ENCODE data around the gene NIM1K. TPM values are rescaled to one million over a fixed set of nuclear protein-coding genes. Genes with fewer than 3 reads are reported as not detected.

NIM1K gene
- total and polyA plus RNA-seq, 2 of the 4 experiments (the other 2 are of a cell fraction) = 0.54 to 0.68 TPM

DNA sequence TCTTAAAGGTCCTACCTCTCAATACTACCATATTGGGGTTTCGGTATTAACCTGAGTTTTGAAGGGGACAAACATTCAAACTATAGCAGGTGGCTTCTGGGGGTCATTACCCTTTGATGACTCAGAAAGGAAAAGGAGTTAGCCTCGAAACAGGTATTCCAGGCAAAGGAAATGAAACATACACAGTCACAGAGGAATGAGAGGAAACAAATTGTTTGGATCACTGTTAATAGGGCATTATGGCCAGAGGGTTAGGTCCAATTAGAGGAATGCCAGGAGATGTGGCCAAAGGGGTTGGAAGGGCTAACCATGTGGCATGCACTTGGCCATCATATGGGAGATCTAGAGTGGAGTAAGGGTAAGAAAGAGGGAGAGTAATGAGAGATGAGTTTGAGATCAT, 23.9 kb upstream of the NIM1K start:
- H3K79me1 ChIP-seq (ENCODE audit: low read depth in 1 of 2, low read length in 2 of 2) = peaks cover 13 to 30% of the 10 kb centered on the region in 2 experiments
- H3K9me3 ChIP-seq (ENCODE audit: control insufficient read depth, insufficient read depth, low read length) = no peaks in the 10 kb centered on the region
- no peak overlapping the region for H3K4ac ChIP-seq (ENCODE audit: low read depth, low read length)
- ATAC-seq (ENCODE audit: low read depth) (no peak), DNase-seq (no peak)
- H2AFZ ChIP-seq (replicated peaks; ENCODE audit: low read length, poor library complexity) = no peak overlapping the region
- no CpG with 5 or more reads among the region's 2 CpGs for WGBS, 2 experiments (ENCODE audit: extremely low coverage in 2 of 2, insufficient read length in 1 of 2)
- H4K5ac ChIP-seq (ENCODE audit: low read depth, low read length) = no peak overlapping the region
- H2AK5ac ChIP-seq (ENCODE audit: low read depth, low read length) = no peak overlapping the region
- no peak overlapping the region for H2BK120ac ChIP-seq (ENCODE audit: low read depth, low read length)
- CTCF ChIA-PET = no interaction called here
- no peak overlapping the region for H3K56ac ChIP-seq (ENCODE audit: extremely low read depth, insufficient read depth, low read length)
- H3K36me3 ChIP-seq (ENCODE audit: control insufficient read depth, insufficient read depth, low read length) = peaks cover 10% of the 10 kb centered on the region
- in situ Hi-C loops (cut with MboI; ENCODE audit: low sequenced_read_pairs) = no loop called here
- no peak overlapping the region for H2BK15ac ChIP-seq (ENCODE audit: low read depth, low read length)
- H3K27me3 ChIP-seq (ENCODE audit: control insufficient read depth, insufficient read depth, low read length) = no peaks in the 10 kb centered on the region
- TF ChIP-seq, protein P1, sequence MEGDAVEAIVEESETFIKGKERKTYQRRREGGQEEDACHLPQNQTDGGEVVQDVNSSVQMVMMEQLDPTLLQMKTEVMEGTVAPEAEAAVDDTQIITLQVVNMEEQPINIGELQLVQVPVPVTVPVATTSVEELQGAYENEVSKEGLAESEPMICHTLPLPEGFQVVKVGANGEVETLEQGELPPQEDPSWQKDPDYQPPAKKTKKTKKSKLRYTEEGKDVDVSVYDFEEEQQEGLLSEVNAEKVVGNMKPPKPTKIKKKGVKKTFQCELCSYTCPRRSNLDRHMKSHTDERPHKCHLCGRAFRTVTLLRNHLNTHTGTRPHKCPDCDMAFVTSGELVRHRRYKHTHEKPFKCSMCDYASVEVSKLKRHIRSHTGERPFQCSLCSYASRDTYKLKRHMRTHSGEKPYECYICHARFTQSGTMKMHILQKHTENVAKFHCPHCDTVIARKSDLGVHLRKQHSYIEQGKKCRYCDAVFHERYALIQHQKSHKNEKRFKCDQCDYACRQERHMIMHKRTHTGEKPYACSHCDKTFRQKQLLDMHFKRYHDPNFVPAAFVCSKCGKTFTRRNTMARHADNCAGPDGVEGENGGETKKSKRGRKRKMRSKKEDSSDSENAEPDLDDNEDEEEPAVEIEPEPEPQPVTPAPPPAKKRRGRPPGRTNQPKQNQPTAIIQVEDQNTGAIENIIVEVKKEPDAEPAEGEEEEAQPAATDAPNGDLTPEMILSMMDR (conservative IDR thresholded peaks at IDR 0.05; ENCODE audit: low read depth, low read length) = no peak
- TF ChIP-seq, protein P2, sequence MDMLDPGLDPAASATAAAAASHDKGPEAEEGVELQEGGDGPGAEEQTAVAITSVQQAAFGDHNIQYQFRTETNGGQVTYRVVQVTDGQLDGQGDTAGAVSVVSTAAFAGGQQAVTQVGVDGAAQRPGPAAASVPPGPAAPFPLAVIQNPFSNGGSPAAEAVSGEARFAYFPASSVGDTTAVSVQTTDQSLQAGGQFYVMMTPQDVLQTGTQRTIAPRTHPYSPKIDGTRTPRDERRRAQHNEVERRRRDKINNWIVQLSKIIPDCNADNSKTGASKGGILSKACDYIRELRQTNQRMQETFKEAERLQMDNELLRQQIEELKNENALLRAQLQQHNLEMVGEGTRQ (IDR thresholded peaks at IDR 0.05; ENCODE audit: low read depth, low read length) = no peak
- TF ChIP-seq MXI1 (IDR thresholded peaks at IDR 0.05; ENCODE audit: borderline replicate concordance, low read depth, low read length) = no peak
- no peak for TF ChIP-seq POLR2A (IDR thresholded peaks at IDR 0.05; ENCODE audit: low read depth, low read length)
- TF ChIP-seq NFE2L2 (IDR thresholded peaks at IDR 0.05; ENCODE audit: low read depth, low read length) = no peak
- TF ChIP-seq FOS (IDR thresholded peaks at IDR 0.05; ENCODE audit: low read depth, low read length) = no peak
- no peak for TF ChIP-seq RAD21 (IDR thresholded peaks at IDR 0.05; ENCODE audit: low read length)
- TF ChIP-seq MAZ (IDR thresholded peaks at IDR 0.05; ENCODE audit: borderline replicate concordance, low read depth, low read length) = no peak
- TF ChIP-seq BHLHE40 (IDR thresholded peaks at IDR 0.05; ENCODE audit: low read depth, low read length) = no peak
- TF ChIP-seq SMC3 (IDR thresholded peaks at IDR 0.05; ENCODE audit: low read depth, low read length) = no peak
- no peak for TF ChIP-seq CEBPB (IDR thresholded peaks at IDR 0.05; ENCODE audit: low read depth, low read length)
- no peak for TF ChIP-seq MAFK (IDR thresholded peaks at IDR 0.05; ENCODE audit: low read depth, low read length)
- TF ChIP-seq CHD1 (IDR thresholded peaks at IDR 0.05; ENCODE audit: low read depth, low read length) = no peak
- TF ChIP-seq, protein P3, sequence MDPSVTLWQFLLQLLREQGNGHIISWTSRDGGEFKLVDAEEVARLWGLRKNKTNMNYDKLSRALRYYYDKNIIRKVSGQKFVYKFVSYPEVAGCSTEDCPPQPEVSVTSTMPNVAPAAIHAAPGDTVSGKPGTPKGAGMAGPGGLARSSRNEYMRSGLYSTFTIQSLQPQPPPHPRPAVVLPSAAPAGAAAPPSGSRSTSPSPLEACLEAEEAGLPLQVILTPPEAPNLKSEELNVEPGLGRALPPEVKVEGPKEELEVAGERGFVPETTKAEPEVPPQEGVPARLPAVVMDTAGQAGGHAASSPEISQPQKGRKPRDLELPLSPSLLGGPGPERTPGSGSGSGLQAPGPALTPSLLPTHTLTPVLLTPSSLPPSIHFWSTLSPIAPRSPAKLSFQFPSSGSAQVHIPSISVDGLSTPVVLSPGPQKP (IDR thresholded peaks at IDR 0.05; ENCODE audit: borderline replicate concordance, low read depth, low read length) = no peak
- no peak overlapping the region for H3K9ac ChIP-seq (ENCODE audit: low read depth, low read length)
- intact Hi-C loops (cut with micrococcal nuclease) = no loop called here
- H3K23ac ChIP-seq (ENCODE audit: low read depth, low read length) = no peak overlapping the region
- BruUV-seq (replicated peaks) = no TSS peak
- POLR2A ChIA-PET (ENCODE audit: unreplicated experiment) = no interaction called here
- no peak overlapping the region for H2BK5ac ChIP-seq (ENCODE audit: low read depth, low read length, poor library complexity, severe bottlenecking)
- no peak overlapping the region for H4K8ac ChIP-seq (ENCODE audit: low read depth in 2 of 2, low read length in 2 of 2)
- H3K4me2 ChIP-seq (ENCODE audit: low read depth, low read length) = no peak overlapping the region
- H3K4me3 ChIP-seq (ENCODE audit: insufficient read depth, low read depth, low read length) = no peak overlapping the region
- H4K91ac ChIP-seq (ENCODE audit: insufficient read depth, low read depth, low read length) = no peak overlapping the region
- H3K4me1 ChIP-seq (ENCODE audit: control insufficient read depth, insufficient read depth, low read length) = no peaks in the 10 kb centered on the region
- no peaks in the 10 kb centered on the region for H3K9me1 ChIP-seq (ENCODE audit: insufficient read depth, low read length)
- no peak overlapping the region for H2AK9ac ChIP-seq (replicated peaks; ENCODE audit: low read depth, low read length, poor library complexity)
- H3K18ac ChIP-seq (ENCODE audit: low read depth, low read length) = no peak overlapping the region
- no peak overlapping the region for H2BK20ac ChIP-seq (ENCODE audit: low read depth, low read length)
- no peak overlapping the region for H3K14ac ChIP-seq (replicated peaks; ENCODE audit: low read depth, low read length)
- dilution Hi-C loops (cut with HindIII; ENCODE audit: low sequenced_read_pairs, unreplicated experiment) = no loop called here
- H4K20me1 ChIP-seq (ENCODE audit: insufficient read depth, low read length) = peaks cover 6% of the 10 kb centered on the region; the same call in 1 of the 2 replicates
- H3K27ac ChIP-seq (ENCODE audit: insufficient read depth, low read length) = no peak overlapping the region

All from IMR-90 (cell line).